ENCODE data around the gene USP3.

USP3 gene

GRCh38 chr15:63460210-63461155 lies 43.9 kb upstream of the USP3 start:
- H3K9me3 ChIP-seq = peaks cover 8% of the 10 kb centered on the region
- no peaks in the 10 kb centered on the region for H3K4me1 ChIP-seq
- H3K36me3 ChIP-seq = no peaks in the 10 kb centered on the region
- no peaks in the 10 kb centered on the region for H3K27me3 ChIP-seq
- no peak overlapping the region for H3K4me3 ChIP-seq (ENCODE audit: low read depth, low read length)
- TF ChIP-seq, protein P1, sequence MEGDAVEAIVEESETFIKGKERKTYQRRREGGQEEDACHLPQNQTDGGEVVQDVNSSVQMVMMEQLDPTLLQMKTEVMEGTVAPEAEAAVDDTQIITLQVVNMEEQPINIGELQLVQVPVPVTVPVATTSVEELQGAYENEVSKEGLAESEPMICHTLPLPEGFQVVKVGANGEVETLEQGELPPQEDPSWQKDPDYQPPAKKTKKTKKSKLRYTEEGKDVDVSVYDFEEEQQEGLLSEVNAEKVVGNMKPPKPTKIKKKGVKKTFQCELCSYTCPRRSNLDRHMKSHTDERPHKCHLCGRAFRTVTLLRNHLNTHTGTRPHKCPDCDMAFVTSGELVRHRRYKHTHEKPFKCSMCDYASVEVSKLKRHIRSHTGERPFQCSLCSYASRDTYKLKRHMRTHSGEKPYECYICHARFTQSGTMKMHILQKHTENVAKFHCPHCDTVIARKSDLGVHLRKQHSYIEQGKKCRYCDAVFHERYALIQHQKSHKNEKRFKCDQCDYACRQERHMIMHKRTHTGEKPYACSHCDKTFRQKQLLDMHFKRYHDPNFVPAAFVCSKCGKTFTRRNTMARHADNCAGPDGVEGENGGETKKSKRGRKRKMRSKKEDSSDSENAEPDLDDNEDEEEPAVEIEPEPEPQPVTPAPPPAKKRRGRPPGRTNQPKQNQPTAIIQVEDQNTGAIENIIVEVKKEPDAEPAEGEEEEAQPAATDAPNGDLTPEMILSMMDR (IDR thresholded peaks at IDR 0.05; ENCODE audit: low read depth, low read length) = no peak
- DNase-seq = no peak

- TF ChIP-seq, protein P1 (IDR thresholded peaks at IDR 0.05; ENCODE audit: low read depth, low read length) = no peak
- no peaks in the 10 kb centered on the region for H3K36me3 ChIP-seq
- DNase-seq = no peak
- H3K9me3 ChIP-seq = peaks cover 8% of the 10 kb centered on the region
- H3K27me3 ChIP-seq = no peaks in the 10 kb centered on the region
- H3K4me3 ChIP-seq (ENCODE audit: low read depth, low read length) = no peak overlapping the region
- H3K4me1 ChIP-seq = peaks cover under 1% of the 10 kb centered on the region; the same call in 1 of the 2 replicates
These were observed 43.0 kb upstream of the USP3 start for GRCh38 chr15:63461230-63461985.

DNA sequence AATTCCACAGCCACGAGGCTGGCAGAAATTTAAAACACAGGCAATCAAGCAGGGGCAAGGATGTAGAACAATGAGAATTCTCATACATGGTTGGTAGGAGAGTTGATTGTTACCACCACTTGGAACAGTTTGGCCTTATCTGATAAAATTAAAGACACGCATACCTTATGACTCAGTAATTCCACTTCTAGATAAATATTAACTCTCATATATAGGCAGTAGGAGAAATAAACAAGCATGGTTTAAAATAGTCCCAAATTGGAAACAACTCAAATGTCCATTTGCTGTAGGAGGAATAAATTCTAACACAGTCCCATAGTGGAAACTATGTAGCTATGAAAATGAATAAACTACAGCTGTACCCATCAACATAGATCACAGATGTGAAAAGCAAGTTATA lies 42.3 kb upstream of the USP3 start:
- H3K36me3 ChIP-seq = no peaks in the 10 kb centered on the region

DNA sequence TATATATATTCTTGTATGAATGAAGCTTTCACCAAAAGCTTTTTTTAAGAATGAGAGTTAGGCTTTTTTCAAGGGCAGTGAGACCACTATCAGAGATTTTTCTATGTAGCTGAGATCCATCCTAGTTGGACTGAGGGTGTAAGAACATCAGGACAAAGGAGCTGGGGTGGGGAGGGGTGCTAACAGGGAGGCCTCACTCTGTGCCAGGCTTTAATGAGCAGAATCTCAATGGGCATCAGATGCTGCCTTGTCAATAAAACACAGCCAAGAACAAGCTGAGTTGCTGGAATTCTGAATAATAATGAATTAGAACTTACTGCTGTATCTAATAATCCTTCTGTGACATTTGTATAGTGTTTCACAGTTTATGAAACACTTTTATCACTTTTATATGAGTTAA lies 41.4 kb upstream of the USP3 start:
- no peak for DNase-seq
- TF ChIP-seq, protein P1 (IDR thresholded peaks at IDR 0.05; ENCODE audit: low read depth, low read length) = no peak

More for the DNA sequence above, 42.3 kb upstream of the USP3 start:
- Histone ChIP-seq H3K9me3 (peaks cover 8% of the 10 kb centered on the region), H3K27me3 (no peaks in the 10 kb centered on the region), H3K4me1 (peaks cover 3% of the 10 kb centered on the region; the same call in 1 of the 2 replicates), H3K4me3 (ENCODE audit: low read depth, low read length) (no peak overlapping the region)
- TF ChIP-seq, protein P1 (IDR thresholded peaks at IDR 0.05; ENCODE audit: low read depth, low read length) = no peak
- no peak for DNase-seq

DNA sequence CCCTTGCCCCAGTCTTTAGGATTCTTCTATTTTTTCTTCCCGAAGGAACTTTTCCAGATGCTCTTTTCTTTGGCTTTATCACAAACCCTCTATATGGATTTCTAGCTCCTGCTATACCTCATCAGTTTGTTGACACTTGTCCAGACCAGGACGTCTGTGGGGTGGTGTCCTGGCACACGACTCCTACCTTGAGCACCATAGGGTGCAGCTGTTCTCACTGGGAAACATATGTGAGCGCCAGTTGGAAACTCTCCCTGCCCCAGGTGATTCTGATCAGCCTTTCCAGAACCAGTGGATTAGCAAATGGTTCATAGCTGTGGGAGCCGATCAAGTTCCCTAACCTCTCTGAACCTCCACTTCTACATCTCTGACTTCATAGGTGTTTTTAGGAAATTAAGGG lies 40.6 kb upstream of the USP3 start:
- peaks cover 3% of the 10 kb centered on the region; the same call in 1 of the 2 replicates for H3K4me1 ChIP-seq
- no peaks in the 10 kb centered on the region for H3K27me3 ChIP-seq
- H3K4me3 ChIP-seq (ENCODE audit: low read depth, low read length) = no peak overlapping the region
- peaks cover 5% of the 10 kb centered on the region for H3K9me3 ChIP-seq
- DNase-seq = no peak
- TF ChIP-seq, protein P1 (IDR thresholded peaks at IDR 0.05; ENCODE audit: low read depth, low read length) = no peak
- H3K36me3 ChIP-seq = no peaks in the 10 kb centered on the region

More for the DNA sequence above, 41.4 kb upstream of the USP3 start:
- H3K27me3 ChIP-seq = no peaks in the 10 kb centered on the region
- H3K36me3 ChIP-seq = no peaks in the 10 kb centered on the region
- H3K4me3 ChIP-seq (ENCODE audit: low read depth, low read length) = no peak overlapping the region
- peaks cover 3% of the 10 kb centered on the region; the same call in 1 of the 2 replicates for H3K4me1 ChIP-seq
- peaks cover 8% of the 10 kb centered on the region for H3K9me3 ChIP-seq

Measured in BE2C (cell line).